HG03460 (cell line): ENCODE measurements around the gene CDX2.

Experiments used
- ATAC-seq: cut with Tn5 transposase; IDR thresholded peaks from one replicate; pipeline ENCODE4 v1.9.1; 2021; ENCODE audit not compliant: unreplicated experiment

CDX2 gene

DNA sequence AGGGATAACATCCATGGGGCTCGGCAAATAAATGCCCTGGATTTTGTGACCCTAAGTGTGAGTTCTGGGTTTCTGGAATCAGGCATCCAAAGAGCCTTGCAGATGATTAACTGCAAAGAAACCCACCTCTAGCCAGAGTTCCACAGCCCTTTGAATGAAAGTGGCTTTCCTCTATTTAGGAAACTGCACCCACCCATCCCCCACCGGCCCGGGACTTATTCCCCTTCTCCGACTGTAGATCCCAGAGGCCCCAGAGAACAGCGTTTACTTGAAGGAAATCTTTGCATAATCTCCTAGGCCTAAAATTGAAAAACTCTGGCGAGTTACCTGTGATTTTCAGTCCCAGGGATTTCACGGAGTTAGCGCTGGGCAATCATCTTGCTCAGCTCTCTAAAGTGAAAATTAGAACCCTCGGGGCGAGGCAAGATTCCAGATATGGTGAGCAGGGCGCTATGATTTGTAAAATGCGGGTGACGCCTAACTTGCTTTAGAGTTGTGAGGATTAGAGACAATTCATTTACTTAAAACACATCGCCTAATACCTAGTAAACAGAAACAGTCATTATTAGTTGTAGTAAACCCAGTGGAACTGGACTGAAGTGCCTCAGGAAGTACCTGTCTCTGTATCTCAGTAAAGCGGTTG is 10.0 kb upstream of the CDX2 start:
- no peak for ATAC-seq

DNA sequence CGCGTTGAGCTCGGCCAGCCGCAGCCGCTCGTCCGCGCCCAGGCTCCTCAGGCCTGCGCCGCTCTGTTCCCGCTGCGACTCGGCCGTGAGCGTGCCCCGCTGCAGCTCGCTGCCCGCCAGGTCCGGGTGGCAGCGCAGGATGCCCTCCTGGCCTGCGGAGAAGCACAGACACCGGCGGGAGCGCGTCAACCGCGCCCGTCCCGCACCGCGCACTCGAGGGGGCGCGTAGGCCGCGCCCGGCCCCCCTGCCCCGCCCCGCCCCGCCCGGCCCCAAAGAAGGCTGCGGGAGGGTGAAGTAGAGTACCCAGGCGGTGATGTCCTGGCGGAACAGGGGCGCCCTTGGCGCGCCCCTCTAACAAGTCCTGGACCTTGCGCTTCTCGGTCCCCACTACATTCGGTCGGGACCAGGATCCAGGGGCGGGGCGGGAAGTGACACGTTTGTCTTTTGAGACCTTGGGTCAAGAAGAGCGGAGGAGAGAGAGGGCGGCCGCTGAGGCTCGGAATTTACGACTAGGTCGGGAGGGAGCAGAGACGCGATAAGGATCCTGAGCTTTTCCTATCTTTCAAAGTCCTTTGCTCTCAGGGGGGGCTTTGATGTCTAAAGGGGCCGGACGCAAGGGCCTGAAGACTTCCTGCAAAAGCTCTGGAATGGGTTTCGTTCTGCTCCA is 9.3 kb upstream of the CDX2 start:
- ATAC-seq, result no peak

DNA sequence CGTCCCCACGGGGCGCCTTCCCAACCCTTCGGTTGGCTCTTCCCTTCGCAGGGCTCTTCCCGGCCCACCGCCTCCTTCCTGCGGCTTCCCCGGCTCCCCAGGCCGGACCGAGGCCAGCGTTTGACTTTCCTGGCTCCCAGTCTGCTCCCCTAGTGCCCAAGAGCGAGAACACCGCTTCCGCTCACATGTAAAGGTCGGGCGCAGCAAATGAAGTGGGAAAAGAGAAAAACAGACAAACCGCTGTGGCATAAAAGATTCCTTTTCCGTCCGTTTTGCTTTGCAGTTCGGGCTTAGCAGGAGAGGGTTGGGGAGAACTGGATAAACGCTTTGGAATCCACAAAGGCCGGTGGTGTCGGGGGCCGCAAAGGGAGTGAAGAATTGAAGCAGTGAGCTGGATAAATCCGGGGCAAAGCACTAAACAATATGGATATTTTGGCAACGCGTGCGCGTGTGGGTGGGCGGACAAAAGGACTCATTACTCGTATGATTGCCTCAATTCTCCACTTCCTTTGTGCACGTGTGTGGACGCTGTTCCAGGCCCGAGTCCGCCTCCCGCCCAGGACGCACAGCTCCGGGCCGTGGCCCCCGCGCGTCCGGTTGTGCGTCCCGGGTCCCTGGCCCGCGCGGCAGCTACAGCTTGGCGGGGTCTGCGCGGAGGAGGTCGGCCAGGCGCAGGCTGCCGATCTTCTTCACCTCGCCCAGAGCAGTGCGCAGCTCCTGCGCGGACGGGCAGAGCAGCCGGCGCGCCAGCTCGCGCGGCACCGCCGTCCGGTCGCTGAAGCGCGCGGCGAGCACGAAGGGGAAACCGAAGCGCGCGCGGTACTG is 8.6 kb upstream of the CDX2 start:
- ATAC-seq, result no peak

GRCh38 chr13:27976362-27977091 is 7.4 kb upstream of the CDX2 start:
- ATAC-seq, result no peak

- no peak for ATAC-seq
These were observed 6.6 kb upstream of the CDX2 start for GRCh38 chr13:27975564-27976361.

- ATAC-seq, result no peak
These were observed 5.0 kb upstream of the CDX2 start for GRCh38 chr13:27973961-27974662.

- no peak for ATAC-seq
These were observed 4.2 kb upstream of the CDX2 start for GRCh38 chr13:27973291-27973690.

DNA sequence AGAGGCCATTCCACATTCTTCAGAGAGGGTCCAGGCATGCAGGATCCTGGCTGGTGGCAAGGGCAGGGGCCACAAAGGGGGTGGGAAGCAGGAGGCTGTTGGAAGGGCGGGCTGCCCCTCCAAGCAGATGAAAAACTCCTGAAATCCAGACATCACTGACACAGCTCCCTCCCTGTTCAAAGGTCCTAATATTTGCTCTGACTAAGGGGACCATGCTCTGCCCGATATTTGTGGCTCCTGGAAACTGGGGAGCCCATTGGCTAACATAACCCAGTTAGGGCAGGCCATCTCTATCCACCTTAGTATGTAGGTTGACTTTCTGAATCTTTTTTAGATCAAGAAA is 3.3 kb upstream of the CDX2 start:
- ATAC-seq, result no peak

GRCh38 chr13:27971776-27972477 is 2.8 kb upstream of the CDX2 start:
- ATAC-seq, result no peak

DNA sequence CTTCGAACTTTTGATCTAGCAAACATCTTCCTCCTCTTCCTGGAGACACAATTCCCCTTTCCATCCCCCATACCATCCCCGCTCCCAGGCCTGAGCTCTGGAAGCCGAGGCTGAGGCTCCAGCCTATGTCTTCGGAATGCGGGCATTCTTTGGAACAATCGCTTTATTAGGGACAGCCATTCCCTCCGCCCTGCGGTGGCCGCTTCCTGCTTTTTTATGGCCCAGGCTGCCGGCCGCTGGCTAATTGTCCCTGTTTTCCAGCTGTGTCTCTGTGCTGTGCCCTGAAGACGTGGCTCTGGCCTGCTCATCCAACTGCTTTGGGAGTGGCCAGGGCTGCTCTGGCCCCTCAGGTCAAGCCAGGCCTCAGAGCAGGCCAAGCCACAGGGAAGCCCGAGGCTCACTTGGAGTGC is 2.1 kb upstream of the CDX2 start:
- ATAC-seq, result no peak

DNA sequence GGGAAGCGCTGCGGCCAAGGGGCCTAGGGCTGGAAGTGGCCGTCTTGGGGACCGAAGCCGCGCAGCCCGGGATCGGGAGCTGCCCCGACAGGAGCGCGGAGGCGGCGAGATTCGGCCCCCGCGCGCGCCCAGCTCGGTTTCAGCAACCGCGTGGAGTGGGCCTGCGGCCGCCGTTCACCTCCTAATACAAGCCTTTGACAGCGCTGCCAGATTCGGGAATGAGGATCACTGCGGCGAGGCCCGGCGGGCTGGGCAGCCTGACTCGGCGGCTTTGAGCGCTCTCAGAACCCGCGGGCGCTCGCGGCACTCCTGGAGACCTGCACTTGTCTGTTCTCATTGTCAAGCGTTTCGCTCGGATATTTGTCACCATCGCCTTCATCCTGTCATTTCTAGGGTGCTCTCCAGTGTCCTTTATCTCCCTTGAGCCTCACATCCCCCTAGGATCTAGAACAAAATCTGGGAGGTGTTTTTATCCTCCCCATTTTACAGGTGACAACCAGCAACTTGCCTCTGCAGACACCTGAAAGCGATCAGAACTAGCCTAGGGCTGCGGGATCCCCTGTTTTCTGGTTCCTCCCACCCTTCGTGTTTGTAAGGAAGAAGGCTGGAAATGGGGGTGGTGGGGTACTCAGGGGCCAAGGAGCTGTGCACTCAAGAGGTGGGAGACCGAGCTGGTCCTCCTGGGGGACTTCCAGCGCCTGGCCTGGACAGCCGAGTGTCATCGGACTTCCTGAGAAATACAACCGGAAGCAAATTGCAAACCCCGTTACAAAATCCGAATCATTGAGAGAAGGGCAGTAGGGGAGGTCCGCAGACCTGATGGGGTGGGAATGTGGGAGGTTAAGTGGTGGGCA is 1.5 kb upstream of the CDX2 start:
- ATAC-seq, result no peak

GRCh38 chr13:27969866-27970229 is 733 bp upstream of the CDX2 start:
- ATAC-seq, result no peak

- no peak for ATAC-seq
These were observed 616 bp downstream of the CDX2 start for GRCh38 chr13:27968316-27969081.

- ATAC-seq, result no peak
These were observed 1.3 kb downstream of the CDX2 start for GRCh38 chr13:27967736-27968315.

- ATAC-seq, result no peak
These were observed 1.8 kb downstream of the CDX2 start for GRCh38 chr13:27967203-27967735.

- no peak for ATAC-seq
These were observed 2.4 kb downstream of the CDX2 start for GRCh38 chr13:27966641-27967202.
